GM12878 (cell line): Measurements from ENCODE around the gene TMEM40. TPM values are rescaled to one million over a fixed set of nuclear protein-coding genes. Genes with fewer than 3 reads are reported as not detected.
A peak's percentile ranks its signal among the peaks of the same experiment; 100 is the strongest.

Experiments
- ATAC-seq: fragments of 200-7000 bp; cut with Tn5 transposase; 3 replicates; pipeline ENCODE4 v1.9.1; 2020; ENCODE audit warnings: mild to moderate bottlenecking, moderate library complexity
- Bru-seq: library from RNA; stranded (reverse); fragments of 400-500 nt; gene quantifications from one replicate; lab custom pipeline; 2021; lab: Mats Ljungman, UMichigan
- BruChase-seq, 2 experiments: library from RNA; stranded (reverse); fragments of 400-500 nt; gene quantifications; one replicate each; lab custom pipeline; 2021; lab: Mats Ljungman, UMichigan
- BruUV-seq: library from RNA; stranded (reverse); fragments of 400-500 nt; replicated peaks from 2 replicates; lab custom pipeline; 2021; lab: Mats Ljungman, UMichigan
- CTCF ChIA-PET: fragments of 300-600 bp; sonication (Branson Sonifier 250); formaldehyde crosslinking; extraction: SDS; loops from one replicate; lab custom pipeline; 2021; ENCODE audit warnings: inconsistent platforms; lab: Yijun Ruan, JAX
- POLR2A ChIA-PET: fragments of 350-600 bp; formaldehyde crosslinking; extraction: SDS; loops from one replicate; lab custom pipeline; 2021; ENCODE audit warnings: inconsistent platforms; lab: Charles Lee
- RAD21 ChIA-PET: fragments of 300-600 bp; sonication (Branson Sonifier 250); formaldehyde crosslinking; loops from one replicate; lab custom pipeline; 2023; ENCODE audit warnings: antibody characterized with exemption; ENCODE audit not compliant: unreplicated experiment; lab: Charles Lee
- SMC1A ChIA-PET: fragments of 300-600 bp; sonication (Branson Sonifier 250); formaldehyde crosslinking; loops from one replicate; lab custom pipeline; 2023; ENCODE audit not compliant: unreplicated experiment, uncharacterized antibody; lab: Charles Lee
- DNase-seq: peaks from one replicate; pipeline ENCODE4 v3.0.0-alpha.2; 2011; ENCODE audit warnings: low read depth, low spot score
- FAIRE-seq: peaks from 3 replicates; lab custom pipeline; 2011; peaks lifted over from hg19 to GRCh38; lab: Jason Lieb, UNC
- H2AFZ ChIP-seq: 2 replicates; pipeline ENCODE4 v1.6.0; 2011; ENCODE audit warnings: low read depth, low read length, control low read depth; ENCODE audit not compliant: control insufficient read depth
- H3K27ac ChIP-seq: 2 replicates; pipeline ENCODE4 v1.5.1; 2011; ENCODE audit warnings: control low read depth; ENCODE audit not compliant: control insufficient read depth, insufficient read depth
- H3K27me3 ChIP-seq, 2 experiments: replicated peaks in 1 of 2; 2 replicates each; pipeline versions ENCODE4 v1.6.0 to v1.6.1; 2011; ENCODE audit warnings: low read length in 1 of 2; ENCODE audit not compliant: control insufficient read depth in 2 of 2, insufficient read depth in 2 of 2
- H3K36me3 ChIP-seq, 2 experiments: 2 replicates each; pipeline ENCODE4 v1.5.1; 2011; ENCODE audit warnings: low read length in 1 of 2; ENCODE audit not compliant: control insufficient read depth in 2 of 2, insufficient read depth in 2 of 2
- H3K4me1 ChIP-seq: 2 replicates; pipeline ENCODE4 v1.6.1; 2011; ENCODE audit warnings: mild to moderate bottlenecking, low read length, moderate library complexity, mixed read lengths; ENCODE audit not compliant: control insufficient read depth, insufficient read depth
- H3K4me2 ChIP-seq: 2 replicates; pipeline ENCODE4 v1.6.0; 2011; ENCODE audit warnings: control low read depth; ENCODE audit not compliant: control insufficient read depth, insufficient read depth
- H3K4me3 ChIP-seq: fragments of 200-600 bp; sonication (generic); 2 replicates; pipeline ENCODE4 v1.5.1; 2016
- H3K79me2 ChIP-seq: 2 replicates; pipeline ENCODE4 v1.6.0; 2011; ENCODE audit warnings: low read length; ENCODE audit not compliant: control insufficient read depth, insufficient read depth
- H3K9ac ChIP-seq: 2 replicates; pipeline ENCODE4 v1.8.0; 2011; ENCODE audit warnings: low read length, control low read depth, mixed read lengths; ENCODE audit not compliant: control insufficient read depth, insufficient read depth
- H3K9me3 ChIP-seq: replicated peaks from 3 replicates; pipeline ENCODE4 v1.5.1; 2011; ENCODE audit warnings: mild to moderate bottlenecking, low read length; ENCODE audit not compliant: control insufficient read depth, insufficient read depth
- H4K20me1 ChIP-seq: 2 replicates; pipeline ENCODE4 v1.6.0; 2011; ENCODE audit not compliant: control insufficient read depth, insufficient read depth
- NRF1 ChIP-seq: conservative IDR thresholded peaks from 2 replicates; pipeline ENCODE4 v1.6.1; 2011; ENCODE audit warnings: mild to moderate bottlenecking, low read depth, low read length, improper control_type of control experiment
- RAD21 ChIP-seq: IDR thresholded peaks from 2 replicates; pipeline ENCODE4 v1.6.1; 2011; ENCODE audit warnings: mild to moderate bottlenecking, low read depth, low read length, moderate library complexity; ENCODE audit not compliant: insufficient read depth
- SUPT20H ChIP-seq: IDR thresholded peaks from 2 replicates; pipeline ENCODE4 v1.6.1; 2011; ENCODE audit warnings: low read depth, mild to moderate bottlenecking, low read length, moderate library complexity, borderline replicate concordance; ENCODE audit not compliant: control insufficient read depth
- WGBS: methylation state at CpG from one replicate; pipeline ENCODE4 v1.1.6; 2016; ENCODE audit warnings: low lambda C conversion rate; ENCODE audit not compliant: insufficient replicate concordance, insufficient coverage; ENCODE audit errors: missing lambda C conversion rate; 5-methylcytosine and 5-hydroxymethylcytosine counted together
- in situ Hi-C: fragments of 300-500 bp; cut with MboI; formaldehyde crosslinking; loops from 9 replicates; pipeline ENCODE4 v1.14.3; 2018; ENCODE audit warnings: mixed read lengths
- intact Hi-C: fragments of 100-400 bp; cut with micrococcal nuclease; formaldehyde crosslinking; loops from one replicate; pipeline ENCODE4 v1.14.2; 2022; ENCODE audit not compliant: unreplicated experiment
- long read RNA-seq, 2 experiments: library from polyadenylated mRNA; unstranded; transcript quantifications; one replicate each; pipeline ENCODE4 v2.0.0, GENCODE V29; 2019 to 2020
- polyA minus RNA-seq, 3 experiments: library from RNA; depleted of rRNA, polyadenylated mRNA; stranded (reverse); fragments of >200 nt; gene quantifications; 2 replicates each; pipeline ENCODE4 v1.2.3, GENCODE V29; 2011
- polyA plus RNA-seq, 11 experiments: library from polyadenylated mRNA; depleted of rRNA in 4 of 11; unstranded in 6 of 11; stranded (reverse) in 5 of 11; fragments of >200 nt; fragmentation: Nextera tagmentation in 4 of 11; fragmentation: Illumina TruSeq in 1 of 11; extraction: Ambion mirVana in 4 of 11; extraction: Trizol in 1 of 11; gene quantifications; 1 replicate in 1 of 11; 2 replicates in 10 of 11; pipeline versions ENCODE4 v1.2.1 to v1.2.3, GENCODE V29; 2011 to 2016; ENCODE audit warnings: inconsistent platforms in 2 of 11, missing spikeins in 2 of 11, low read depth in 1 of 11
- total RNA-seq, 4 experiments: library from RNA; depleted of rRNA in 3 of 4; stranded (reverse); fragments of >200 nt in 3 of 4; fragmentation: Illumina TruSeq in 1 of 4; extraction: Trizol in 1 of 4; gene quantifications; 2 replicates each; pipeline versions ENCODE4 v1.2.1 to v1.2.3, GENCODE V29; 2013 to 2021
- TF ChIP-seq, protein P1 (sequence below): IDR thresholded peaks from 2 replicates; pipeline ENCODE4 v1.6.1; 2012; ENCODE audit warnings: low read length, inconsistent platforms
- TF ChIP-seq, protein P2 (sequence below): fragments of 450-650 bp; IDR thresholded peaks from 2 replicates; pipeline ENCODE4 v1.6.1; 2018; ENCODE audit warnings: mild to moderate bottlenecking, low read depth, moderate library complexity; ENCODE audit not compliant: partially characterized antibody
- TF ChIP-seq, protein P3 (sequence below): IDR thresholded peaks from 2 replicates; pipeline ENCODE4 v1.6.1; 2011; ENCODE audit warnings: low read depth, low read length, improper control_type of control experiment, borderline replicate concordance
- TF ChIP-seq, protein P4 (sequence below): IDR thresholded peaks from 2 replicates; pipeline ENCODE4 v1.6.1; 2012; ENCODE audit warnings: mild to moderate bottlenecking, low read depth, low read length

Gene TMEM40, protein sequence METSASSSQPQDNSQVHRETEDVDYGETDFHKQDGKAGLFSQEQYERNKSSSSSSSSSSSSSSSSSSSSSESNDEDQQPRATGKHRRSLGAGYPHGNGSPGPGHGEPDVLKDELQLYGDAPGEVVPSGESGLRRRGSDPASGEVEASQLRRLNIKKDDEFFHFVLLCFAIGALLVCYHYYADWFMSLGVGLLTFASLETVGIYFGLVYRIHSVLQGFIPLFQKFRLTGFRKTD
- total RNA-seq (2013; cell fraction: nucleolus; rRNA removed): not detected in 2 replicates
- 0.33 TPM in 1 of 2 replicates, not detected in the other for total RNA-seq (2014; rRNA removed)
- not detected in 2 replicates for total RNA-seq (2014; rRNA removed; fragmentation: Illumina TruSeq; extraction: Trizol)
- total RNA-seq (2021): 0.11 TPM in 1 of 2 replicates, not detected in the other
- not detected for polyA plus RNA-seq (2011; ENCODE audit: low read depth)
- polyA plus RNA-seq (2011; rRNA removed): 0.10 and 0.27 TPM in 2 replicates
- polyA plus RNA-seq (2011; cell fraction: cytosol; rRNA removed): 0.22 and 0.25 TPM in 2 replicates
- polyA plus RNA-seq (2011; cell fraction: nucleus; rRNA removed): 0.21 and 0.32 TPM in 2 replicates
- 0.11 and 0.25 TPM in 2 replicates for polyA plus RNA-seq (2012)
- 0.10 TPM in 1 of 2 replicates, not detected in the other for polyA plus RNA-seq (2014; fragmentation: Illumina TruSeq; extraction: Trizol)
- polyA plus RNA-seq (2014; fragmentation: Nextera tagmentation; extraction: Ambion mirVana): under 1 TPM; 0.13 to 0.35 TPM
- 0.19 TPM in 1 of 2 replicates, not detected in the other for polyA plus RNA-seq (2014; rRNA removed)
- under 1 TPM; 0.33 to 0.46 TPM for polyA plus RNA-seq (2016; fragmentation: Nextera tagmentation; extraction: Ambion mirVana)
- 0.67 TPM in 1 of 2 replicates, not detected in the other for polyA minus RNA-seq (2011; rRNA and poly(A)+ RNA removed)
- not detected in 2 replicates for polyA minus RNA-seq (2011; cell fraction: cytosol; rRNA and poly(A)+ RNA removed)
- polyA minus RNA-seq (2011; cell fraction: nucleus; rRNA and poly(A)+ RNA removed): not detected in 2 replicates
- Bru-seq, nascent RNA: percentile 8 among the genes with signal in this experiment
- percentile 8 among the genes with signal in this experiment for BruChase-seq, experiment 1, labeled RNA remaining after a 6-hour chase
- percentile 7 among the genes with signal in this experiment for BruChase-seq, experiment 2, labeled RNA remaining after a 2-hour chase
- long read RNA-seq, experiment 1: 0 reads
- long read RNA-seq, experiment 2: 0 reads

DNA sequence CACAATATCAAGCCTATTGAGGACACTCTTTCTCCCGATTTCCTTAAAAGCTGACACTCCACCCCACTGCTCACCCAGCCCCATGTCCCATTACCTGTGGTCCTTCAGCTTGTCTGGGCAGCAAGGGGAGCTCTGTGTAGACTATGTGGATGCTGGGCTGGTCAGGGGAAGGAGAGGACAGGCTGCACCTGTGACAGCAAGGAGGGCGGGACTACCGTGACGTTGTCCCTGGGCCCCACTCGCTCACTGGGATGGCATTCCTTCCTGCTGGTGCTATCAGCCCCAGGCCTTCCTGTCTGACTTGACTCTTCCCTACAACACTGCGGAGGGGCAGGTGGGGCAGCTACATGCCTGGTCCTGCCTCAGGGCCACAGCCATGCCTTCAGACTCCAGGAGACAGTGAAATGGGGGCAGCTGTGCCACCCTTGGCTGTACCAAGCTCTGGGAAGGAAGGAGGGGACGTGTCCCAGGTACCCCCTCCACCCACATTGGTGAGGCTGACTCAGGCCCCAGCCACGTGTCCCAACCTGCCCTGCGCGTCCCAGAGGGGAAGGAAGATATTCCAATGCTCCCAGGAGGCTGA lies at the start of gene TMEM40:
Gene TMEM40 (minus strand): TSS at position 163 of the 583 bp plus-strand sequence. CDS start 9,427 bp downstream, outside the sequence.
- peaks cover 24% of the 10 kb centered on the region for H3K4me1 ChIP-seq
- no peak for FAIRE-seq
- 0 out of 2 replicates have a peak within 1 kb of the TSS, but pooled peaks have one; percentile 30 for H3K27ac ChIP-seq
- intact Hi-C loops (no loop called here), in situ Hi-C loops (no loop called here)
- H4K20me1 ChIP-seq: no peaks in the 10 kb centered on the region
- no TSS peak for BruUV-seq
- H2AFZ ChIP-seq: peak within 1 kb of the TSS; percentile 91
- TF ChIP-seq, protein P1, sequence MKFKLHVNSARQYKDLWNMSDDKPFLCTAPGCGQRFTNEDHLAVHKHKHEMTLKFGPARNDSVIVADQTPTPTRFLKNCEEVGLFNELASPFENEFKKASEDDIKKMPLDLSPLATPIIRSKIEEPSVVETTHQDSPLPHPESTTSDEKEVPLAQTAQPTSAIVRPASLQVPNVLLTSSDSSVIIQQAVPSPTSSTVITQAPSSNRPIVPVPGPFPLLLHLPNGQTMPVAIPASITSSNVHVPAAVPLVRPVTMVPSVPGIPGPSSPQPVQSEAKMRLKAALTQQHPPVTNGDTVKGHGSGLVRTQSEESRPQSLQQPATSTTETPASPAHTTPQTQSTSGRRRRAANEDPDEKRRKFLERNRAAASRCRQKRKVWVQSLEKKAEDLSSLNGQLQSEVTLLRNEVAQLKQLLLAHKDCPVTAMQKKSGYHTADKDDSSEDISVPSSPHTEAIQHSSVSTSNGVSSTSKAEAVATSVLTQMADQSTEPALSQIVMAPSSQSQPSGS: no peak
- TF ChIP-seq, protein P2, sequence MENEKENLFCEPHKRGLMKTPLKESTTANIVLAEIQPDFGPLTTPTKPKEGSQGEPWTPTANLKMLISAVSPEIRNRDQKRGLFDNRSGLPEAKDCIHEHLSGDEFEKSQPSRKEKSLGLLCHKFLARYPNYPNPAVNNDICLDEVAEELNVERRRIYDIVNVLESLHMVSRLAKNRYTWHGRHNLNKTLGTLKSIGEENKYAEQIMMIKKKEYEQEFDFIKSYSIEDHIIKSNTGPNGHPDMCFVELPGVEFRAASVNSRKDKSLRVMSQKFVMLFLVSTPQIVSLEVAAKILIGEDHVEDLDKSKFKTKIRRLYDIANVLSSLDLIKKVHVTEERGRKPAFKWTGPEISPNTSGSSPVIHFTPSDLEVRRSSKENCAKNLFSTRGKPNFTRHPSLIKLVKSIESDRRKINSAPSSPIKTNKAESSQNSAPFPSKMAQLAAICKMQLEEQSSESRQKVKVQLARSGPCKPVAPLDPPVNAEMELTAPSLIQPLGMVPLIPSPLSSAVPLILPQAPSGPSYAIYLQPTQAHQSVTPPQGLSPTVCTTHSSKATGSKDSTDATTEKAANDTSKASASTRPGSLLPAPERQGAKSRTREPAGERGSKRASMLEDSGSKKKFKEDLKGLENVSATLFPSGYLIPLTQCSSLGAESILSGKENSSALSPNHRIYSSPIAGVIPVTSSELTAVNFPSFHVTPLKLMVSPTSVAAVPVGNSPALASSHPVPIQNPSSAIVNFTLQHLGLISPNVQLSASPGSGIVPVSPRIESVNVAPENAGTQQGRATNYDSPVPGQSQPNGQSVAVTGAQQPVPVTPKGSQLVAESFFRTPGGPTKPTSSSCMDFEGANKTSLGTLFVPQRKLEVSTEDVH: no peak
- TF ChIP-seq, protein P3, sequence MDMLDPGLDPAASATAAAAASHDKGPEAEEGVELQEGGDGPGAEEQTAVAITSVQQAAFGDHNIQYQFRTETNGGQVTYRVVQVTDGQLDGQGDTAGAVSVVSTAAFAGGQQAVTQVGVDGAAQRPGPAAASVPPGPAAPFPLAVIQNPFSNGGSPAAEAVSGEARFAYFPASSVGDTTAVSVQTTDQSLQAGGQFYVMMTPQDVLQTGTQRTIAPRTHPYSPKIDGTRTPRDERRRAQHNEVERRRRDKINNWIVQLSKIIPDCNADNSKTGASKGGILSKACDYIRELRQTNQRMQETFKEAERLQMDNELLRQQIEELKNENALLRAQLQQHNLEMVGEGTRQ: no peak
- TF ChIP-seq RAD21: no peak
- no peak for TF ChIP-seq SUPT20H
- no peak for TF ChIP-seq NRF1
- TF ChIP-seq, protein P4, sequence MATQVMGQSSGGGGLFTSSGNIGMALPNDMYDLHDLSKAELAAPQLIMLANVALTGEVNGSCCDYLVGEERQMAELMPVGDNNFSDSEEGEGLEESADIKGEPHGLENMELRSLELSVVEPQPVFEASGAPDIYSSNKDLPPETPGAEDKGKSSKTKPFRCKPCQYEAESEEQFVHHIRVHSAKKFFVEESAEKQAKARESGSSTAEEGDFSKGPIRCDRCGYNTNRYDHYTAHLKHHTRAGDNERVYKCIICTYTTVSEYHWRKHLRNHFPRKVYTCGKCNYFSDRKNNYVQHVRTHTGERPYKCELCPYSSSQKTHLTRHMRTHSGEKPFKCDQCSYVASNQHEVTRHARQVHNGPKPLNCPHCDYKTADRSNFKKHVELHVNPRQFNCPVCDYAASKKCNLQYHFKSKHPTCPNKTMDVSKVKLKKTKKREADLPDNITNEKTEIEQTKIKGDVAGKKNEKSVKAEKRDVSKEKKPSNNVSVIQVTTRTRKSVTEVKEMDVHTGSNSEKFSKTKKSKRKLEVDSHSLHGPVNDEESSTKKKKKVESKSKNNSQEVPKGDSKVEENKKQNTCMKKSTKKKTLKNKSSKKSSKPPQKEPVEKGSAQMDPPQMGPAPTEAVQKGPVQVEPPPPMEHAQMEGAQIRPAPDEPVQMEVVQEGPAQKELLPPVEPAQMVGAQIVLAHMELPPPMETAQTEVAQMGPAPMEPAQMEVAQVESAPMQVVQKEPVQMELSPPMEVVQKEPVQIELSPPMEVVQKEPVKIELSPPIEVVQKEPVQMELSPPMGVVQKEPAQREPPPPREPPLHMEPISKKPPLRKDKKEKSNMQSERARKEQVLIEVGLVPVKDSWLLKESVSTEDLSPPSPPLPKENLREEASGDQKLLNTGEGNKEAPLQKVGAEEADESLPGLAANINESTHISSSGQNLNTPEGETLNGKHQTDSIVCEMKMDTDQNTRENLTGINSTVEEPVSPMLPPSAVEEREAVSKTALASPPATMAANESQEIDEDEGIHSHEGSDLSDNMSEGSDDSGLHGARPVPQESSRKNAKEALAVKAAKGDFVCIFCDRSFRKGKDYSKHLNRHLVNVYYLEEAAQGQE: no peak
- H3K79me2 ChIP-seq: no peaks in the 10 kb centered on the region
- ChIA-PET CTCF (interaction anchor here (0.7 to 2.8 kb wide), 4 partner anchors 12 to 57 kb away, joined by 4 to 9 read pairs (median 4); no protein-coding TSS in a partner anchor), POLR2A (interaction anchor here (0.8 to 1.7 kb wide), 3 partner anchors 9 to 15 kb away, joined by 3 to 6 read pairs (median 3); no protein-coding TSS in a partner anchor), RAD21 (no interaction called here), SMC1A (interaction anchor here (1.2 kb wide), 1 partner anchor 9 kb away, joined by 6 read pairs; no protein-coding TSS in a partner anchor)
- DNase-seq: no peak
- H3K9me3 ChIP-seq: no peaks in the 10 kb centered on the region
- H3K4me3 ChIP-seq: no peak within 1 kb of the TSS
- no peaks in the 10 kb centered on the region for H3K36me3 ChIP-seq
- H3K9ac ChIP-seq: peak within 1 kb of the TSS; percentile 3; the same call in 1 of the 2 replicates
- WGBS: 53% methylated on average over 10 of the region's 10 CpGs
- no peak within 1 kb of the TSS for H3K4me2 ChIP-seq
- ATAC-seq: no peak; the same call in 2 of the 3 replicates
- no peaks in the 10 kb centered on the region for H3K27me3 ChIP-seq
